SIG-M5 (cell line): ENCODE results near the gene UTF1.

Source experiments
- DNase-seq: peaks from one replicate; lab custom pipeline; 2025; lab: John Stamatoyannopoulos, UW

Gene UTF1, protein sequence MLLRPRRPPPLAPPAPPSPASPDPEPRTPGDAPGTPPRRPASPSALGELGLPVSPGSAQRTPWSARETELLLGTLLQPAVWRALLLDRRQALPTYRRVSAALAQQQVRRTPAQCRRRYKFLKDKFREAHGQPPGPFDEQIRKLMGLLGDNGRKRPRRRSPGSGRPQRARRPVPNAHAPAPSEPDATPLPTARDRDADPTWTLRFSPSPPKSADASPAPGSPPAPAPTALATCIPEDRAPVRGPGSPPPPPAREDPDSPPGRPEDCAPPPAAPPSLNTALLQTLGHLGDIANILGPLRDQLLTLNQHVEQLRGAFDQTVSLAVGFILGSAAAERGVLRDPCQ

DNA sequence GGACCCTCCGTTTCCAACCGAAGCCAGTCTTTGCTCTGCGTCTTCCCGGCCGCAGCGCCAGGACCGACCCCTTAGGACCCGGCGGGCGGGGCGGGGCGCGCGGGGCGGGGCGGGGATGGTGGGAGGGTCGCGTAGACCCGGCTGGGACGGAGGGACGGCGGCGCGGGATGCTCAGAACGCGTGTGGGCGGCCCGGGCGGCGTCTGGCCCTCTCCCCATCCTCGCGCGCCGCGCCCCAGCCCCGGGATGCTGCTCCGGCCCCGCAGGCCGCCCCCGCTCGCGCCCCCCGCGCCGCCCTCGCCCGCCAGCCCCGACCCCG lies at the start of gene UTF1:
Gene UTF1 (plus strand): TSS at position 174 of the 318 bp plus-strand sequence. CDS start 72 bp downstream, at position 246.
- DNase-seq, result no peak

DNA sequence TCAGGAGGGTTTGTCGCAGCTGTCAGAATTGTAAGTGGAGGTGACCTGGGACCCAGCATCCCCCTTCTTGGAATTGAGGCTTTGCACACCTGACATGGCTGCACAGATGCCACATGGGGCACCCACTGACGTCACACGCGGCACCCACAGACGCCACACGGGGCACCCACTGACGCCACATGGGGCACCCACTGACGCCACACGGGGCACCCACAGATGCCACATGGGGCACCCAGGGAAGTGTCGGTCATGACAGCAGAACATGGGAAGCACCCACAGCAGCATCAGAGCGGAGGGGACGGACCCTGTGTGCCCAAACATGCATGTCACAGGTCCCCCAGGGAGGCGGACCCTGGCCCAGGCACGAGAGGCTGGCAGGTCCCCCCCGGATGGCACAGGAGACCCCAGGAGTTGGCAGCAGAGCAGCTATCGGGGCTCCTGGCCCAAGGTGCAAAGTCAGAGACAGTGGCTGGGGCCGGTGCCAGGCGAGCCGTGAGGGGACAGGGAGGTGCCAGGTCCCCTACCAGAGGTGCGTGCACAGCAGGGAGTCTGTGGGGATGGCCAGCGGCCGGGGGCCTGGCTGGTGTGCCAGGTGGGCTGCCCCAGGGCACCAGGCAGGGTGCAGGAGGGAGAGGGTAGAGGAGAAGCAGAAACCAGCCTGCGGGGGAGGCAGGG lies 48.9 kb upstream of the UTF1 start:
- DNase-seq, result no peak

DNA sequence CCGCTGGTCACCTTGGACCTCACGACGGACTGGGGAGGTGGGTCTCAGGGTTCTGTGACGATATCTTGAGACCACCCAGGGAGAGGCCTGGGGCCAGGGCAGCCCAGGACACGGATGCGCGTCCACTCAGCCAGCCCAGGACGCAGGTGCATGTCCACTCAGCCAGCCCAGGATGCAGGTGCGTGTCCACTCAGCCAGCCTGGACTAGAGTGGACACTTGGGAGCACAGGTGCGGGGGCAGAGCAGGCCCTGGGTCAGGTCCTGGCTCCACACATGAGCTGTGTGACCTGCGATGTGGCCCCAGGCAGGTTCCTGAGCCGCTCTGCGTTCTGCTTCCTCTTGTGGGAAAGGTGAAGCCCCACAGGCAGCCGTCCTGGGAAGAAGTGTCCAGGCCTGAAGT lies 47.8 kb upstream of the UTF1 start:
- DNase-seq, result no peak

DNA sequence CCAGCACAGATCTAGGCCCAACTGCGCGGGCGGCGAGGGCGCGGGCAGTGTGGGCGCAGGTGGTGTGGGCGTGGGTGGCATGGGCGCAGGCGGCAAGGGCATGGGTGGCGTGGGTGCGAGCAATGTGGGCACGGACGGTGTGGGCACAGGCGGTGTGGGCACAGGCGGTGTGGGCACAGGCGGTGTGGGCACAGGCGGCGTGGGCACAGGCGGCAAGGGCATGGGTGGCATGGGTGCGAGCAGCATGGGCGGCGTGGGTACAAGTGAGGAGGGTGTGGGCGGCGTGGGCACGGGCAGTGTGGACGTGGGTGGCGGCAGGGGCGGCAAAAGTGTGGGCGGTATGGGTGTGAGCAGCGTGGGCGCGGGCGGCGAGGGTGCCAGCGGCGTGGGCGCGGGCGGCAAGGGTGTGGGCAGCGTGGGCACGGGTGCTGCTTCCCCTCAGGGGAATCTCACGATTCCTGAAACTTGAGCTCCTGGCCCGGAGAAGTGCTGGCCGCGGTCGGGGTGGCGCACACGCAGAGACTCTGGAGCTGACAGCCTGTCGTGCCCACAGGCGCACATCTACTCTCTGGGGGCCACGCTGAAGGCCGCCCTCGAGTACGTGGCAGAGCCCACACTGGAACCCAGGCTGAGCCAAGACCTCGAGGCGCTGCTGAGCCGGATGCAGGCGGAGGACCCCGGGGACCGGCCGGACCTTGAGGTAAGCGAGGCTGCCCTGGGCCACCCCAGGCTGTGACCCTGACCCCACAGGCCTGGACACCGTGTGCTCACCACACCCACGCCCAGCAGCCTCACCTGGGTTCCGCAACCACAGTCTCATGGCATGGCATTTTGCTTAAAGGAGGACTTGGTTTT lies 47.0 kb upstream of the UTF1 start:
- no peak for DNase-seq

DNA sequence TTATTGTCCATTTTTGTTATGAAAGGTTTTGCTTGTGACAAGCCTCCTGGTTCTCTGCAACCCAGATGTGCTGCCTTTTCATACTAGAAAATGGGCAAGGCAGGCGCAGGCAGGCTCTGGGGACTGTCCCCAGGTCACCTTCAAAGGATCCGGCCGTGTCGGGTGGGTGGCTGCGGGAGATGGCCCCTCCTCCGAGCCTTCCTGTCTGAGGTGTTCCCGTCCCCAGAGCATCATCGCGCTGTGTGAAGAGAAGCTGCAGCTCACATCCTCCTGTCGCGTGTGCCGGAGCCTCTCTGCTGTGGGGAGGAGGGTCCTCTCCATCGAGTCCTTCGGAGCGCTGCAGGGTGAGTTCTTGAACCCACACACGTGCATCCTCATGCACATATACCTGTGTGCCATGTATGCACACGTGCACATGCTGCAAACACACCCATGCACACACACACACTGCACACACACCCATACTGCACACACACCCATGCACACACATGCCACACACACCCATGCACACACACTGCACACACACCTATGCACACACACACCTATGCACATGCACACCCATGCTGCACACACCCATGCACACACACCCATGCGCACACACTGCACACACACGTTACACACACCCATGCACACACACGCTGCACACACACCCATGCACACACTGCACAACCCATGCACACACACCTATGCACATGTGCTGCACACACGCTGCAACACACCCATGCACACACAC lies 46.2 kb upstream of the UTF1 start:
- no peak for DNase-seq

DNA sequence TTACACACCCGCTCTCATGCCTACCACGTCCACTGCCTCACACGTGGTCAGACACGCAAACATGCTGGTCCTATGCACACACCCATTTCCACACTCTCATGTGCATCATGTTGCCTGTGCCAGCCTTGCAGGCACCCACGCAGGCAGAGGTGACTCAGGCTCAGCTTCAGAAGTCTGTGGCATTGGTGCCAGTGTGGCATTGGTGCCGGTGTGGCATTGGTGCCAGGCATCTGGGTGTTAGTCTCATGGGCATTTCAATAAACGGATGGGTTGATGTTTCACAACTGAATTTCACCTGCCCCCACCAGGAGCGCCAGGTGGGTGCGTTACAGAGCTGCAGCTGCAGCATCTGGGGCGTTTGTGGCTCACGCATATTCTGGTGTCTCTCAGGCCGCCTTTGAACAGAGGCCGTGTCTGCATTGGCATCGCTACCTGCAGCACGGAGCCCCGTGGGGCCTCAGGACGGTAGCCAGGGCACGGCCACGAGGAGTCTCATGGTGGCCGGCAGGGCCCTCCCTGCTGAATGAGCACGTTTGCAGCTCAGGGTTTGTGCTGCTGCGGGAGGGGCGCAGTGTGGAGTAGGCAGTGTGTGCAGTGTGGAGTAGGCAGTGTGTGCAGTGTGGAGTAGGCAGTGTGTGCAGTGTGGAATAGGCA lies 45.3 kb upstream of the UTF1 start:
- DNase-seq, result no peak

DNA sequence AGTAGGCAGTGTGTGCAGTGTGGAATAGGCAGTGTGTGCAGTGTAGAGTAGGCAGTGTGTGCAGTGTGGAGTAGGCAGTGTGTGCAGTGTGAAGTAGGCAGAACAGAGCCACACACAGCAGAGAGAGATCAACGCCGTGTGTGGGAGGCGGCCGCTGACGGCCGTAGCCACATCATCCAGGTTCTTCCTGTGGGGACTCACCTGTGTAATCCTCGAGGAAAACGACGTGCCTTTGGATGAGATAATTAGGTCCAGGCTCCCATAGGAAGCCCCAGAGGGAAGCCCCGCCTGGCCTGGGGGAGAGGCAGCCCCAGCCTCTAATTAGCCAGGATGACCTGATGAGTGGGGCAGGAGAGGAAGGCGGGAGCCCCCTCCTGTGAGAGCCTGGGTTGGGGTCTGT lies 44.6 kb upstream of the UTF1 start:
- no peak for DNase-seq

DNA sequence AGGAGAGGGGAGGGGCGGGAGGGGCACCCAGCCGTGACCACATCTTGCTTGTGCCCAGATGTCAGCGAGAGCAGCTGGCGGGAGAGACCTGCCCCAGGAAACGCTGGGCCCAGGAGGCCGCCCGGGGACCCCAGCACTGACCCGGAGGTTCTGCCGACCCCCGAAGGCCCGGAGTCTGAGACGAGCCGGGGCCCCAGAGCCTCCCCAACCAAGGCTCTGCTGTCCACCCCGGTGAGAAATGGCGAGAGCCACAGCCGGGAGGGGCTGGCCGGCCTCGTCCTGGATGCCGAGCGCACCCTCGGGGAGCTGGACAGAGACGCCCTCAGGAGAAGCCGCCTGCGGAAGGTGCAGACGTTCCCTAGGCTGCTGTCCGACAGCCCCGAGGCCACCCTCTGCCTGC lies 44.1 kb upstream of the UTF1 start:
- DNase-seq, result no peak

DNA sequence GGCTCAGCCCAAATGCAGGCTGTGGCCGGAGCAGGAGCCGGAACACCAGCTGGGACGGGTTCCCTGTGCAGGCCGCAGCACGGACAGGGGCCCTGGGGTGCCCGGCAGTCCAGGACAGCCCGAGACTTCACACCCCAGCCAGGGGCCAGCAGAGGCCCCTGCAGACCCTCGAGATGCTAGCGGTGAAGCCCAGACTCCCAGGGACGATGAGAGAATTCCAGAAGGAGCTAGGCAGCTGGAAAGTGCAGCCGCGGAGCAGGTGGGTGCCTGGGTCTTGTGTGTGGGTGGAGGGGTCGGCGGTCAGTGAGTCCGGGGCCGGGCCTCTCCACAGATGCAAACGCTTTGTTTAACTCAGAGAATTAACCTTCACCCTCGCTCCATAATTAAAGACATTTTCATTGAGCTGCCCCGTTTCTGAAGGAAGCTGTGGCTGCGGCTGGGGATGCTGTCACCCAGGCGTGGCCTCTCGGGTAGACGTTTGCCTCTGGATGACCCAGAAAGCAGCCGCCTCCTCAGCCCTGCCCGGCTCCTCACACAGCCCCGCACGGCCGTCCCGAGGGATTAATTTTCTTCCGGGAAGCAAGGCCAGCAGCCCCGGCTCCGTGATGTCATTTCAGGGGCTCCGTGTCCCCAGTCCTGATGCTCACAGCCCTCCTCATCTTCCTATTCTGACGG lies 43.5 kb upstream of the UTF1 start:
- DNase-seq, result no peak

DNA sequence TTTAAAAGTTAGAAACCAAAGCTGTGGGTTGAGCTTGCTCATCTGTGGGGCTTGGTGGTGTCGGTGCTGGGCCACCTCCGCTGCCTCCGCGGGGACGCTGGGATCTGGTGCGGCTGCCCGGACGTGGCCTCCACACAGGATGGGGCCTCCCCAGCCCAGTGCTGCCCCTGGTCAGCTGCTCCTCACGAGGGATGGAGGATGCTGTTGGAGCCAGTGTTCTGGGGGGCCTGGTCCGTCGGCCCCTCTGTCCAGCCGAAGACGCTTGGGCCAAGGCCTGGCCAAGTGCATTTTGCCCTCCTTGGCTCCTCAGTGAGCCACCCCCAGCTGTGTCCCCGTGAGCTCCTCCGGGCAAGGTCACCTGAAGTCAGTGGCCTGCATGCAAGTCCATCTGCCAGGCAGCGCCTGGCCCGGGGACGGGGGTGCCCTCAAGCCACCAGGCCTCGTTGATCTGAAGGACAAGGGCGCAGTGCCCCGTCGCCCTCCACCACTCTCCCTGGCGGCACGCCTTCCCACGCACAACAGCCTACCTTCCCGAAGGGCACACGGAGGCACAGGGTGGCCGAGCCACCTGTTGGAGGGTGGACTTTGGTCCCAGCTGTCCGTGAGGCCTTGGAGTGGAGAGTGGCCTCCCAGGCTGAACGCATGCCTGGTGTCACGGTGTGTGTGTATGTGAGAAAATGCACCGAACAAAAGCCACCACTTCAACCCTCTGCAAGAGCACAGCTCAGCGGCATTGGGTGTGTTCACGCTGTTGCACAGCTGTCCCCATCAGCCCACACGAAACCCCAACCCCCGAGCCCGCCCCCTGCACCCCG lies 42.7 kb upstream of the UTF1 start:
- DNase-seq, result no peak

DNA sequence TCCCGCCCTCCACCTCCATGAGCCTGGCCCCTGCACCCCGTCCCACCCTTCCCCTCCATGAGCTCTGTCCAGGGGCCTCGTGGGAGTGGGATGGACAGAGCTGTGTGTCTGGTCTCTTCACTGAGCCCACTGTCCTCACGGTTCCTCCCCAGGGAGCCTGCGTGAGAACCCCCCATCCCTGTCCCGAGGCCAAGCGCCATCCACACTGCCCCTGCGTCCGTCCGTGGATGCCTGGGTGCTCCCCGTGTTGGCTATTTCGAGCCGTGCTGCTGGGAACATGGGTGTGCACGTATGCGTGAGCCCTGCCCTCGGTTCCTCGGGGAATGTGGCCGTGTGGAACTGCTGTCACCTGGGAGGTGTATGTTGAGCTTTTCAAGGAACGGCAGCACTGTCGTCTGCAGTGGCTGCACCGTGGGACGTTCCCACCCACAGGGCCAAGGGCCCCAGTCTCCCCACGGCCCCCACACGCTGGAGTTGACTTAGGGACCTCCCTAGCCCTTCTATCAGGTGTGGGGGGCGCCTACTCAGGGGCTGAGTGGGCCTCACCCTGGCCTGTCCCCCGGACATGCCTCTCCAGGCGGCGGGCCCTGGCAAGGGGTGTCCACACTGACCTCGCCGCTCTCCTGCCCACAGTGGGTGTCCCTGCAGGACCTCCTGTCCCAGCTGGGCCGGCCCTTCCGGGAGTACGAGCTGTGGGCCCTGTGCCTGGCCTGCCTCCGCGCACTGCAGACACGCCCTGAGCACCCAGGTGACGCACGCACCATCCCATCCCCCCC lies 41.9 kb upstream of the UTF1 start:
- no peak for DNase-seq

DNA sequence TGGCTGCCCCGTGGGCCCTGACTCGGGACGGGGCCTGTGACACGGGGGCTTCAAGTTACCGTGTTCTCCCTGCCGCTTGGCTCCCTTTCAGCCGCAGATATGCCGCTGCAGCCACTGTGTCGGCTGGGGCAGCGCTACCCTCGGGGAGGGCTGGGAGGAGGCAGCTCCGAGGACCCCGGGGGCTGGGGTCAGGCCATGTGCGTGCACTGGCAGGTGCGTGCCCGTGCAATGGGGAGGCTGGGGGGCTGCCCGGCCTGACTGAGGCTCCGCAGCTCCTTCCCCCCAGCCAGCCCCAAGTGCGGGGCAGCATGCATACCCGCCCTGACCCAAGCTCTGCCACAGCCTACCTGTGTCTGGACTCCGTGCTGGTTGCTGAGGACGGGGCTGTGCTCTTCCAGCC lies 40.8 kb upstream of the UTF1 start:
- DNase-seq, result no peak

DNA sequence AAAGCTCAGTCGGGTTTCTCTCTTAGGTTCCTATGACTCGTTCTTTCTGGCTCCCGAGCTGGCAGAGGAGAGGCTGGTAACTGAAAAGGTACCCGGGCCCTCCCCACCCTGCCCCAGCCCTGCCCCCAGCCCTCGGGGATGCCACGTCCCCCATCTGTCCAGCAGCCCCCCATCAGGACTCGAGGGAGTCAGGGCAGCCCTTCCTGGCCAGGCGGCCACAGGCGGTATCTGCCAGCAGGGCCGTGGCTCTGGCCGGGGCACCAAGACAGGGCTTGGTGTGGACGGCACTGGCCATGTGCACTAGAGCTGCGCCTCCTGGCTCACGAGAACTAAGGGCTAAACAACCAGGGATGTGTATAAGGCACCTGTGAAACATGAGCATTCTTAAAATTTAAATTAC lies 40.3 kb upstream of the UTF1 start:
- no peak for DNase-seq

DNA sequence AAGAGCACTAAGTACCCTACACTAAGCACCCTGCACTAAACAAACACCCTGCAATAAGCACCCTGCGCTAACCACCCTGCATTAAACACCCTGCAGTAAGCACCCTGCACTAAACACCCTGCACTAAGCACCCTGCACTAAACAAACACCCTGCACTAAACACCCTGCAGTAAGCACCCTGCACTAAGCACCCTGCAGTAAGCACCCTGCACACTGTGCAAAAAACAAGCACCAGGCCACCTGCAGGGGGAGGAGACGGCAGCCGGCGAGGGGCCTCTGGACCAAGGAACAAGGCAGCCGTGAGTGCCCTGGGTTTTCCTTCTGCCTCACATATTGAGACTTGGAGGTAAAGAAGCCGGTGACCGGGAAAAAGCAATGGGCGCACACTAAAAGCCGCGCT lies 39.8 kb upstream of the UTF1 start:
- DNase-seq, result no peak

DNA sequence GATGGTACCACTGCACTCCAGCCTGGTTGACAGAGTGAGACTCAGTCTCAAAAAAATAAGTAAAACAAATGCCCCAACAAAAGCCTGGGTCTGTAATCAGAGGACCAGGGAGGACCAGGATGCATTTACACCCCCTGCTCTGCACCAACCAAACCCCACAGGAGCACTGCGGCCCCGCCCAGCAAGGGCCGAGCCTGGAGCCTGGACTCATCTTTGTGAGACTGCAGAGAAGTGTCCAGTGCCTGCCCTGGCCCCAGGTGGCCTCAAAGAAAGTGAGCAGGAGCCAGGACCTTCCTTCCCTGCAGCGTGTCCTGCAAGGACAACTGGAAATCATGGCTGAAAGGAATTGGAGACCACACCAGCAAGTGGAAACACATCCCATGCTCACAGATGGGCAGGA lies 38.4 kb upstream of the UTF1 start:
- DNase-seq, result no peak

DNA sequence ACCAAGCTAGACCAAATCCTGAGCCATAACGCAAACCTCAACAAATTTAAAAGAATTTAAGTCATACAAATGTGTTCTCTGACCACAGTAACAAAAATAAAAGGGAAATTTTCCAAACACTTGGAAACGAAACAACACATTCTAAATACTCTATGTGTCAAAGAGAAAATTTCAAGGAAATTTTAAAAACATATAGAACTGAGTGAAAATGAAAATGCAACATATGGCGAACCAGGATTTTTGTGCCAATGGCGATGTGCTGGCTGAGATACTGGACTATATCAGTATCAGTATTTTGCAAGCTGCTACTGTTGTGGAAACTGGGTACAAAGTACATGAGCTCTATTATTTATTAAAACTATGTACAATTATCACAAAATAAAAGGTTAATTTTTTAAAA lies 35.9 kb upstream of the UTF1 start:
- no peak for DNase-seq

DNA sequence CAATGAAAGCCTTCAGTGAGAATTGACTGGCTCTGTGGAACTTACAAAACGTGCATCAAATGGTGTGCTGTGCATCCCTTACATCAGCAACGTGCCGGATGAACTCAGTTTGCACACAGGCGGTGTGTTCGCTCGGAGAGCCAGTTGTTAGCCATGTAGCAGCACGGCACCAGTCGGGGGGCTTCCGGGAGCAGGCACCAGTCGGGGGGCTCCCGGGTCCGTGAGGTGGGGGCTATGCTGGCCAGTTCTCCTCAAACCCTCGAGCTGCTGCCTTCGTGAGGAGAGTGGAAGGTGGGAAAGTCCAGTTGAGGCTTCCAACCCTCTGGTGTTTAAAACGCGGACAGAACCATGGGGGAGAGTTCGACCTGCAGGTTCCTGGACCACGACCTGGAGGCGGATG lies 34.9 kb upstream of the UTF1 start:
- no peak for DNase-seq

DNA sequence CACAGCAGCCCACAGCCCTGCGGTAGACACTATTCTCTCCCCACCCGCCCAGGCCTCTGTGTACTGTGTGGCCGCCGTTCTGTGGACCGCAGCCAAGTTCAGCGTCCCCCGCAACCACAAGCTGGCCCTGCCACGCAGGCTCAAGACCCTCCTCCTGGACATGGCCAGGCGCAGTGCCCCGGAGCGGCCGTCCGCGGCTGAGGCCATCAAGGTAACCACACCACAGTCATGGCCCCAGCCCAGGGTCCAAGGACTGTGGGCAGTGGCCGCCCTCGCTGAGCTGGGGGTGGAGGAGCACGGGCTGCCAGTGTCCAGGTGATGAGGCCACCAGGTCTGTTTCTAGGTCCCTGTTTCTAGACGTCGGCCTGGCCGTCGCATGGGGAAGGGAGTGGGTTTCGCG lies 34.4 kb upstream of the UTF1 start:
- no peak for DNase-seq

DNA sequence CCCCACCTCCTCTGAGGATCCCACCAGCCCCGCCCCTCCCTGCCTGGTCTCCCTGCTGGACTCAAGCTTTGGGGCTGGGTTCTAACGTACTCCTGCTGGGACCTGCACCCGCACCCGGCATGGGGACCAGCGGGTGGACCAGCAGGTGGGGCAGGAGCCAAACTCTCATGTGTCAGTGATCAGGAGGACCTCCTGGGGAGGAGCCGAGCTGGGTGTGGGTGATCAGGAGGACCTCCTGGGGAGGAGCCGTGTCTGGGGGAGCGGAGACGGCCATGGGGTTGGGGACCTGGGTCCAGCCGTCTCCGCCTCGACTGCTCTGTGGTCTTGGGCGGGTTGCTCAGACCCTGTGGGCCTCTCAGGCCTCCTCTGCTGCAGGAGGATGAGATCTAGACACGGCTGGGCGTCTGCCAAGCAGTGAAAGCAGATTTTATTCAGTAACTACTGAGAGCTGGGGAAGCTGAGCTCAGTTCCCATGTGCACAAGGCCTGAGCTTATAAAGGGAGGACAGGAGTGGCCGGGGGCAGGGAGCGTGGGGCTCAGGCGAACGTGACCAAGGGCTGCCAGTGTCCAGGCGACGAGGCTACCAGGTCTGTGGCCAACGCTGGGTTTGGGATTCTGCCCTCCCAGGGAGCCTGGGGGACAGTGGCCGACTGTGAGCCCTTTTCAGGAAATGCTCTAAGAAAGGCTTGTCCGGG lies 33.6 kb upstream of the UTF1 start:
- no peak for DNase-seq
